Measurements from ENCODE around the gene AKR7A3.

AKR7A3 gene

DNA sequence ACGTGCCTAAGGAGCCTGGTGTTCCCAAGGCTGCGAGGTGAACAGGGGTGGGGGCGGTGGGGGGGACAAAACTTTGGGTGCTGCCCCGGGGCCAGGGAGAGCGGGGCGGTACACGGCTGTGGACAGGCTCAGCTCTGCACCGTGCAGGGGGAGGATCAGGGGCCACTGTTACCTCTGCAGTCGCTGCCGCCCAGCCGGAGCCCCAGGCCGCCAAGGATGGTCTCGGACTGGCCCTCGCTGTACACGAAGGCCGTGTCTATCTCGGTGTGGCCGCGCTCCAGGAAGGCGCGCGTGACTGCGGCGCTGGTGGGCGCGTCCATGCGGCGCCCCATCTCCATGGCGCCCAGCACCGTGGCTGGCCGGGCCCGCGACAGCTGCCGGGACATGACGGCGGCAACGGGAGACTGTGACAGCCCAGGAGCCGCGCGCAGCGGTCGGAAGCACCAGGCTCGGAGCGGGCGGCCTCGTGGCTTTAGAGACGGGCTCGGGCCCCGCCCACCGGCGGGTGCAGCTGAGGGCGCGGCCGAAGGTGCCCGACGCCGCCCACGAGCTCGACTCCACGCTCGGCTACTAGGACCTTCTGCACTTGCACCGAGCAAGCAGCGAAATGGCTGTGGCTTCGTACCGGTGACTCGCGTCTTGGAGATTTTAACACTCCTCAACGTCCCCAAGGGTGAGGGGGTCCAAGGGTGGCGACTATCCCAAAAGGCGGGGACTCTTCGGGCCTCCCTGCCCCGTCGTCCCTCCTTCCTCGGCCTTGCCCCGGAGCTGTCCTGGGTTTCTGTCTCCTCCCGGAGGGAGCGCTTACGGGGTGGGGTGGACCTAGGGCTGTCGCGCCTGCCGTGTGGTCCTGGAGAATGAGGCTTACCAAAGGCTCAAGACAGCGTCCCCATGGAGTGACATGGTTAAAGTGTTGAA lies at the start of gene AKR7A3:
AKR7A3 (minus strand) TSS at position 447 of the 918 bp plus-strand sequence; CDS start at position 386, 61 bp downstream.
- DNase-seq (ENCODE audit: low spot score): peak; percentile 49

DNA sequence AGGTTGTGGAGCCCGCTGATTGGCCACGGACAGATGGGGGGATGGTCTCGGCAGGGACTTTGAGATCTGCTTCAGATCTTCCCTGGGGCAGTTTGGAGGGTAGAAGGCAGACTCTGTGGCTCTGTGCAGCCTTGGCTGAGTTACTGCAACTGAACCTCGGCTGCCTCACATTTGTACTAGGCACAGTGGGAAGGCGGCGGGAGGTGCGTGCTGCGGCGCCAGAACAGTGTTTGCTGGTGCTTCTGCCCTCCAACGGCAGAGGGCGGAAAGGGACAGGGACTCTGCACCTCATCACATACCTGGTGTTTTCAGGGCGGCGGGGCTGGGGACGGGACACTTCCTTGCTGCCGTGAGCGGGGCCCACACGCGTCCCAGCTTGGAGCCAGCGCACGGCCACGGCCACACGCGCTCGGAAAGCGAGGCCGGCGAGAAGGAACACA lies 49.8 kb upstream of the AKR7A3 start:
- DNase-seq (ENCODE audit: low spot score): peak; percentile 32

DNA sequence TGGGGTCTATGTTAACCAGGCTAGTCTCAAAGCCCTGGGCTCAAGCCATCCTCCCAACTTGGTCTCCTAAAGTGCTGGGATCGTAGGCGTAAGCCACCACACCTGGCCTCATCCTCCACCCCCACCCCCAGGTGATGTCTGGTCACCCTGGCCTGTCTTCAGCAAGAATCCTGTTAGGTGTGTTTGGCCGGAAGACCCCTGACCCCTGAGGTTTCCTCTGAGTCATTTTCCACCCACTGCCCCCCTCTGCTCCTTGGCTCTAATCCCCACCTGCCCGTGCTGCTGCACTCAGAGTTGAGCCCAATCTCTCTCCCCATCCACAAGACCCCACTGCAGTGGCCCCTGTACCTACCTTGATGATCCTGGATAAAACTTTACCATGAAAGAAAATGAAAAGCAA lies 48.7 kb upstream of the AKR7A3 start:
- DNase-seq (ENCODE audit: low spot score): peak; percentile 30

DNA sequence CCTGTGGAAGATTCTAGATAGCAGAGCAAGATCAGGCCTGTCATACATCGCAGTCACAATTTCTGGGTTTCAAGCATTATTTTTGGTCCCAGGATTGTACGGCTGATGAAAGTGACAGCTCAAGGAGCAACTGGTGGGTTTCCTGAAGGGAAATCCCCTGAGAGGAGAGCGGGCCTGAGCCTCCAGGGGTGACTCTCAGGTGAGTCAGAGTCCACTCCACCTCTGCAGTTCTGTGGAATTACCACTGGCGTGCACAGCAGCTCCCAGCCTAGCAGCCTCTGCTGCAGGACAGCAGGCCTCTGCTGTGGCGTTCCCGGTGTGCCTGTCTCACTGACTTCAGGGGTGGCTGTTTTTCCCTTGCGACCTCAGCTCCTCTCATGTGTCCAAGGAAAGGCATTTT lies 48.0 kb upstream of the AKR7A3 start:
- peak; percentile 88 for DNase-seq (ENCODE audit: low spot score)

DNA sequence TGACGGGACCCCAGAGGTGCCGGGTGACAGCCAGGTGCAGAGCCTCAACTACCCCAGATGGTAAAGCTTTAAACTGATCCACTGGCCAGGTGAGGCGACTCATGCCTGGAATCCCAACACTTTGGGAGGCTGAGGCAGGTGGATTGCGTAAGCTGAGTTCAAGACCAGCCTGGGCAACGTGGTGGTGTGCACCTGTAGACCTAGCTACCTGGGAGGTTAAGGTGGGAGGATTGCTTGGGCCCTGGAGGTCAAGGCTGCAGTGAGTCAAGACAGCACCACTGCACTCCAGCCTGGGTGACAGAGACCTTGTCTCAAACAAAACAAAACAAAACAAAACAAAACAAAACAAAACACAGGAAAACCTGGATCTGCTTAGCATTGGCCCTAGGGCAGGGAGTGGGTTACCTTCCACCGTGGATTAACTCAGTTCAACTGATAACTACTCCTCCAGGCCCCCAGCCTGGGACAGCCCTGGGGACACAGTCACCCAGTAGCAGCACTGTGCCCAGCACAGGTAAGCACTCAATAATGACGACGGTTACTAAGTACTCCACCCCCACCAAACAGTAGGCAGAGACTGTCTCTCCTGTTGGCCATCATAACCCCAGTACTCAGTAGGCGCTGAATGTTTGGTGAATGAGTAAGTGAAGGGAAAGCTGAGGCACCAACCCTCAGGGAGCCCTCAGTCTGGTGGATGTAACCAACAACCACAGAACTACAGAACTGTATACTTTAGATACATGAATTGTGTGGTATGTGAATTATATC lies 45.2 kb upstream of the AKR7A3 start:
- no peak for DNase-seq (ENCODE audit: low spot score)

DNA sequence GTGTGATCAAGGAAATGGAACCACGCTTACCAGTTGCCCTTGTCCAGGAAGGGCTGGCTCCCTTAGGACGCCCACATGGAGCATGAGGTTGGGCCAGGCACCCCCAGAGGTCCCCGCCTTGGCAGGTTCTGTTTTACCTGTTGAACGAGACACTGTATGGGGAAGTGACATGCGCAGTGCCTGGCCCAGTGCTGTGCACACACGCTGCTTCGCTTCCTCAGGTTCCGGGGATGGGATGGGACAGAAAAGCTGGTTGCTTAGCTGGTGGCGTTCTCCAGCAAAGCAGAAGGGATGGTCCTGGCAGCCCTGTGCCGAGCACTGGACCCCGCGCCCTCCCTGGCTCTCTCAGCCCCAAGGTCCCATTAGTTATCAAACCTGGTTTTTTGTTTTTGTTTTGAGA lies 44.3 kb upstream of the AKR7A3 start:
- no peak for DNase-seq (ENCODE audit: low spot score)

DNA sequence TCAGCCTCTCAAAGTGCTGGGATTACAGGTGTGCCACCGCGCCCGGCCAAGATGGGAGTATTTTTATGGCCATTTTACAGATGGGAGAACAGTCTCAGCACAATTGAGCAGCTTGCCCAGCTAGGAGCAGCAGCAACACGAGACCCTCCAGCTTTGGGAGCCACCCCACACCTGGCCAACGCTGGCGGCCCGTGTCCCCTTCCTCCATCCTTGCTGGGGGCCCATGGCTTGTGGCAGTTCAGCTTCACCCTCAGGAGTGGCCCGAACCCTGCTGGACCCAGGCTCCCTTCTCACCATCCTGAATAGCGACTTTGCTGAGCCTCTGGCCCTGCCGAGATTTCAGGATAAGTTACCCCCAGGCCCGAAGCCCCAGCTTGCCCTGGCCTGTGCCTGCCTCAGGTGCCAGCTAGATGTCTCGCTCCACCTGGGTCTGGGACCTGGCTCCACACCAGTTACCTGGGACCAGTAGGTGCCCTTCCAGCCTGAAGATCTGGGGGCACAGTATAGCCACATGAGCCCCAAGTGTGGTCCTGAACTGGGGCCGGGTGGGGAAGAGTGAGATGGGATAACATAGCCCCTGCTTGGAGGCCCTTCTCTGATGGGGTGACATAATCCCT lies 42.8 kb upstream of the AKR7A3 start:
- DNase-seq (ENCODE audit: low spot score): no peak

DNA sequence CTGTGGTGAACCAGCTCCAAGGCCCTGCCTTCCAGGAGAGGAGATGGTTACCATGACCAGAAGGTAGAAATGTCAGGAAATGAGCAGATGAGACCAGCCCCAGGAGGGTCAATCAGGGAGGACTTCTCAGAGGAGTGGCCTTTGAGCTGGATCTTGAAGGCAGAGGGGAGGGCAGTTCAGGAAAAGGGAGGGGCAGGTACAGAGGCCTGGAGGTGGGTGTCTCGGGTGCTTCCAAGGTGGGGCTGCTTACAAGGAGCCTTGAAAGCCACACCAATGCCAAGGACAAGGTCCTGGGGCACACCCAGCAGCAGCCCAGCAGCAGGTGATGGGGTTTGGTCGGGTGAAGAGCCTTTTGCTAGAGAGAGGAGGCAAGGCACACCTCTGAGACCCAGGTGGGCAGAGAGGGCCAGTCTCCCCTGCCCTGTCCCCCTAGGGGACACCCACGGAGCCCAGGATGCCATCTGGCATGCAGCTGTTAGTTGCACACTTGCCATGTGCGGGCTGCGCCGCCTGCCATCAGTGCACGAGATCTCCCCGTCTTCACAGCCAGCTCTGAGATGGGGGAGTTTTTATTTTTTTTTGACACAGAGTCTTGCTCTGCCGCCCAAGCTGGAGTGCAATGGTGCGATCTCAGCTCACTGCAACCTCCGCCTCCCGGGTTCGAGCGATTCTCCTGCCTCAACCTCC lies 42.0 kb upstream of the AKR7A3 start:
- no peak for DNase-seq (ENCODE audit: low spot score)

DNA sequence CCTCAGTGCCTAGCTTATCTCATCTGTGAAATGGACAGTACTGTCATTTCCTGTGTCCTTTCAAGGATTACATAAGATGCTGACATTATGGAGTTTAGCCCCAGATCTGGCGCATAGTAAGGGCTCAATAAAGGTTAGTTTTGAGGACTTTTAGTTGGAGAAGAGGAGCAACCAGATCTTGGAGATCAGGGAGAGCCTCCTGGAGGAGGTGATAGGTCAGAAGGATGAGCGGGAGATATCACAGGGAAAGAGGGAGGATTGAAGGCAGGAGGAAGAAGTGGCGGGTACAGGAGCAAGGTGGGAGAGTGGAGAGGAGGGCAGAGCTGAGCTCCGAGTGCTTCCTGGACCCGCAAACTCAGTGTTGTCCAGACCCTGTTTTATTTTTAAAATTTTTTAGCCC lies 41.0 kb upstream of the AKR7A3 start:
- no peak for DNase-seq (ENCODE audit: low spot score)

DNA sequence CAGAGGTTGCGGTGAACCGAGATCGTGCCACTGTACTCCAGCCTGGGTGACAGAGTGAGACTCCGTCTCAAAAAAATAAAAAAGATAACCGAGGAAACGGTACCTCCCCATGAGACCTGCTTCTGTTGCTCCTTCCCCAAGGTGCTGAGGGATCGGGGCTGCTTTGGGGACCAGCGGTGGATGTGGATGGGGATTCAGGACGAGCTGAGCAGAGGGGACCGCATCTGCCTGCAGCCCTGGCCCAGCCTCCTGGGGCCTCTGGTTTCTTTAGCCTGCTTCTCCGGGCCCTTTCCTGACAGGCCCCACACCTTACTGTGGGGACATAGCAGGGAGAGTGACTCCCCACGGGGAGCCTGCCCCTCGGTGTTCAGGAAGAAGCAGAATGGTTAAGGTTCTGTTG lies 40.6 kb upstream of the AKR7A3 start:
- no peak for DNase-seq (ENCODE audit: low spot score)

DNA sequence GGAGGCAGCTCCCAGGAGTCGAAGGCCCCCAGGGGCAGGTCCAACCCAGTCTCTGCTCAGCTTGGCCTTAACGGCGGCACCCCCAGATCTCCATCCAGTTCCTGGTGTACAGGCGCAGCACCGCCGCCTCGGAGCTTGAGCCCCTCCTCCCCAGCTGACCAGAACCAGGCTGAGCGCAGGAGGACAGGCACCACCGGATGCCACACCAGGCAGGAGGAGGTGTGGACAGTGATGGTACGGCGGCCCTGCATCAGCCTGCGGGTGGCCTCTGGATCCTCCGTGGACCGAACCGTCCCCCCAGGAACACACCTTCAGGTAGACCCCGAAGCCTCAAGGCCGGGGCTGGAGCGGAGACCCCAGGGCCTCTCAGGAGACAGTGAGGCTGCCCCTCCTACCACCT lies 39.9 kb upstream of the AKR7A3 start:
- no peak for DNase-seq (ENCODE audit: low spot score)

DNA sequence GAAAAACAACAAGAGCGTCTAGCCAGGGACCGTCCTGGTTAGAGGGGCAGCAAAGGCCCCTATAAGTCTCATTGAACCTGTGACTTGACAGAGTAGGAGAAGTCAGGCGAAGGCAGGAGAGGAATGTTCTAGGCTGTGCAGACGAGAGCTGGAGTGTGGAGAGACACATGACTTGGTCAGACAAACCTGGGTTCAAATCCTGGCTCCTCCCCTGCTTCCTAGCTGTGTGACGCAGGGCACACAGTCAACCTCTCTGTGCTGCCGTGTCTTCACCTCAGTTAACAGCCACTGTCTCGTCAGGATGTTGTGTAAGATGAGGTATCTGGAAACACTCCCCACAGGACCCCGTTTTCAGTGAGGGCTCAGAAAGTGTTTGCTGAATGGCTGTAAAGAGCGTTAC lies 39.2 kb upstream of the AKR7A3 start:
- no peak for DNase-seq (ENCODE audit: low spot score)

DNA sequence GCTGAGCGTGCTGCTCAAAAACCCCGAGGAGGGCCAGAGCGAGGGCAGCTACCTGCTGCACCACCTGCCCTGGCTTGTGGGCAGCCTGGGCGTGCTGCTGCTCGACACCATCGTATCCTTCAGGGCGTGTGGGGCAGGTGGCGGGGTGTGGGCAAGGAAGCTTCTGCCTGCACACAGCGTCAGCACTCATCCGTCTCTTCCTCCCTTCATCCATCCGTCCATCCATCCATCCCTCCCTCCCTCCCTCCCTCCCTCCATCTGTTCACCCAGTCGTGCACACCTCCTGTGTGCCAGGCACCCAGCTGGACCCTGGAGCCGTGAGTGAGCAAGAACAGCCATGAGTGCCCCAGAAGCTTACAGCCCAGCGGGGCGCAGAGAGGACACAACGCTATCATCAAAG lies 38.7 kb upstream of the AKR7A3 start:
- no peak for DNase-seq (ENCODE audit: low spot score)

DNA sequence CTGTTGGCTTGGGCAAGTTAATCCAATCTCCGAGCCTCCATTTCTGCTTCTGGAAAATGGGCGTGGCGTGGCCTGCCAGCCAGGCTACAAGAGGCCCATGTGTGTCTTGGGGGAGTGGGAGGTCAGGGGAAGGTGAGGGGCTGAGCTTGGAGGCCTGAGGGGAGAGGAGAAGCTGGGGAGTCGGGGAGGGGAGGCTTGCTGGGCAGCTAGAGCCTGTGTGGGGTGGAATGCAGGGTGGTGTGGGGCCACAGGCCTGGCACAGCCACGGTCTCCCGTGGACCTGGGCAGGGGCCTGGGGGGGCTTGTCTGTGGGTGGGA lies 38.1 kb upstream of the AKR7A3 start:
- no peak for DNase-seq (ENCODE audit: low spot score)

DNA sequence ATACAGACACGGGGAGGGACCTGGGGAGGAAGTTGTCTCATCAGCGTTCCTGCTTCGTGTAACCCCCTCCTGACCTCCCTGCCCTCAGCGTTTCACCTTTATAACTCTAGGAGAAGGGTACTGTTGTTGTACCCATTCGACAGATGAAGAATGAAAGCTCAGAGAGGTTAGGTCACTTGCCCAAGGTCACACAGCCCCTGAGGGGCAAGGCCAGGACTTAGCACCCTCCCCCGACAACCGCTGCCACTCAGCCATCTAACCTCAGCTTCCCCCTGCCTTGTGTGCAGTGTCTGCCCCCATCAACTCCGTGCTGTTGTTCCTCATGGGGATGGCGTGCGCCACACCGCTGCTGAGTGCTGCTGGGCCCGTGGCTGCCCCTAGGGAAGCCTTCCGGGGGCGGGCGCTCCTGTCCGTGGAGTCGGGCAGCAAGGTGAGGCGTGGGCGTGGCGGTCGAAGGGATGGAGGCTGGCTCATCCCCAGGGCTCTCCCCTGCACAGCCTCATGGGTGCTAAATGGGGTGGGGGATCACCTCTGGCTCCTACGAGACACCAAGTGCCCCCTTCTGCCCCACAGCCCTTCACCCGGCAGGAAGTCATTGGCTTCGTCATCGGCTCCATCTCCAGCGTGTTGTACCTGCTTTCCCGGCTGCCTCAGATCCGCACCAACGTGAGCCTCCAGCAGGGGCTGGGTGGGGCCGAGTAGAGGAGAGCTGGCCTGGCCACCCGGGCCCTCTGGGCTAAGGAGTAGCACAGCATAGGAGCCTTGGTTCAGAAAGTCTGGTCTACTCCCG lies 37.6 kb upstream of the AKR7A3 start:
- no peak for DNase-seq (ENCODE audit: low spot score)

DNA sequence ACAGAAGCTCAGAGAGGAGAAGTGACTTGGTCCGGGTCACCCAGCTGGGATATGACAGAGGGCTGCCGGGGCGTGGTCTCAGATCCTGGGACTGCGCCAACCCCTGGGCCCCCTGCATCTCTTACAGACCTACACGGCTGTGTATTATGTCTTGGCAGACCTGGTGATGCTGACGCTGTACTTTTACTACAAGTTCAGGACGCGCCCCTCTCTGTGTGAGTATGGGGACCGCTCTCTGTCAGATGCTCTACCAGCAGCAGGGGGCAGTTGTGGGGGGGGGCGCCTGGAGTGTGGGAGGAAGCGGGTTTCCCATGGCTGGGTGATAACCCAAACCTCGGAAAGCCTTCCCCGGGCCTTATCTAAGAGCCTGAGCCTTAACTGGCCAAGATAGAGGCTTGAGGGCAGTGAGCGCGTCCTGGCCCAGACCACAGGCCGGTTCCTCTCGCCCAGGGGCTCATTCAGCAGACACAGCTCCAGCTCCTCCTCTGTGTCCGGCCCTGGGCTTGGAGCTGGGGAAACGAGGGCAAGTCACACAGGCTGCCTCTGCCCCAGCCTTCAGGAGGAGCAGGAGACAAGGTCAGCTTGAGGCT lies 36.9 kb upstream of the AKR7A3 start:
- no peak for DNase-seq (ENCODE audit: low spot score)

DNA sequence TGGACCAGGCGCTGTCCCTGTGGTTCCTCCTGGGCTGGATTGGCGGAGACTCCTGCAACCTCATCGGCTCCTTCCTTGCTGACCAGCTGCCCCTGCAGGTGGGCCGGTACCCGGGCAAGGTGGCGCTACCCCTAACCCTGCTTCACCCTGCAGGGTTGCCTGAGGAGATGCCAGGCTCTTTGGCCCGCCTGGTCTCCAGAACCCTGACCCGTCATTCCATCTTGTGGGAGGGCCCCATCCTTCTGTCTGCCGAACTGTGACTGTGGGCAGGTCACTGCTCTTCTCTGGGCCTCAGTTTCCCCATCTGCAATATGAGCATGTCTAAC lies 36.1 kb upstream of the AKR7A3 start:
- no peak for DNase-seq (ENCODE audit: low spot score)

DNA sequence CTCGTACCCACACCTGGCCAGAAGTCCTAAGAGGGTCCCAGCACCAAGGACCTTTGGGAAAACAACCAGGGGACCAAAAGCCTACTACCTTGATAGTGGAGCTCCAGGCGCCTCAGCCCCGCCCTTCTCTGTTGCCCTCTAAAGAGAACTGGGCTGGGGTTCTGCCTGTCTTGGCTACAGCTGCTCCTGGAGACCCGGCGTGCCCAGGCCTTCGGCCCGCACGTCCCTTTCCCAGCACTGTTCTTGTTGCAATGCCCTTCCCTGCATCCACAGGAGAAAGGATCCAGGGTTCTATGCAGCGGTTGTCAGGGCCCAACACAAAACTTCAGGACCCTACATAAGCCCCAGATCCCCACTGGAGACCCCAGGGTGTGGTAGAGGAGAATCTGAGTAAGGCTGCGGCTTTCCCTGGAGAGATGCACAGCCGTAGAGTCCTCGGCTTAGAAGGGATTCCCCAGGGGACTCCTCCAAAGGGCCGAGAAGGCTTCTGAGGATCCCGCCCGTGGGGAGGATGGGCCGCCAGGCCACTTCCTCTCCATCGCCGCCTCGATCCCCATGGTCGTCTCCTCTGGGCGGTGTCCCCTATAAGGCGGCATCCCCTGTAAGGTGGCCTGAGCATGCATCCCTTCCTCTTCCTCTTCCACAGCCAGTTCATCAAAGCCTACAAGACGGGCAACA lies 35.6 kb upstream of the AKR7A3 start:
- no peak for DNase-seq (ENCODE audit: low spot score)

DNA sequence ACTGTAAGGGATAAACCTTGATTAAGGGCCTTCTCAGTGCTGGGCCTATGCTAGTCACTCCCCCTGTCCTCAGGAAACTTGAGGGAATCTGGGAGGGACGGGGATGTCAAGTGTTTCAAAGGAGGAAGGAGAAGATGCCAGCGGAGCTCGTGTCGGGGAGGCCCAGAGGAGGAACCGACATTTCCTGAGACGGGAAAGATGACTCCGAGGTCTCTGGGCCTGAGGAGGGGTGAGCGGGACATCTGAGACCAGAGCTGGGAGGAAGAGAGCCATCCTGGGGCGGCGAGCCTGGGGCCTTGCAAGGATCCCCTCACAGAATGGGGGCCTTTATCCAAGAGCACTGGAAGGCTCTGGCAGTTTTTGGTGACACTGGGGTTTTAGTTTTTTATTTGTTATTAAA lies 33.9 kb upstream of the AKR7A3 start:
- no peak for DNase-seq (ENCODE audit: low spot score)

DNA sequence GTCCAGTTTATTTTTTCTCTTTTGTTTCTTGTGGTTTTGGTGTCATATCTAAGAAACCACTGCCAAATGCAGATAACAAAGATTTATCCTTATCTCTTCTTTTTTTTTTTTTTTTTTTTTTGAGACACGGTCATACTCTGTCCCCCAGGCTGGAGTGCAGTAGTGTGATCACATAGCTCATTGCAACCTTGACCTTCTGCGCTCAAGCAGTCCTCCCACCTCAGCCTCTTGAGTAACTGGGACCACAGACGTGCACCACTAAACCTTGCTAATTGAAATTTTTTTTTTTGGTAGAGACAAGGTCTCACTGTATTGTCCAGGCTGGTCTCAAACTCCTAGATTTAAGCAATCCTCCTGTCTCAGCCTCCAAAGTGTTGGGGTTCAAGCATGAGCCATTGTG lies 32.5 kb upstream of the AKR7A3 start:
- no peak for DNase-seq (ENCODE audit: low spot score)

DNA sequence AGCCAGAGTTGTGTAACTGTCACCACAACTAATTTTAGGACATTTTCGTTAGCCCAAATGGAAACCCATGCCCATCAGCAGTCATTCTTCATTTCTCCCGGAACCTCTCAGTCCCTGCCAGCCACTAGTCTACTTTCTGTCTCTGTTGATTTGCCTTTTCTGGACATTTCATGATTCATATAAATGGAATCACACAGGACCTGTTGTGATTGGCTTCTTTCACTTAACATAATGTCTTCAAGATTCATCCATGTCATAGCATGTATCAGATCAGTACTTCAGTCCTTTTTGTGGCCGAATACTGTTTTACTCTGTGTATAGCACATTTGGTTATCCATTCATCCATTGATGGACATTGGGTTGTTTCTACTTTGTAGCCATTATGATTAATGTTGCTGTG lies 30.6 kb upstream of the AKR7A3 start:
- DNase-seq (ENCODE audit: low spot score): no peak
